ENCODE measurements around the gene LCN10. TPM values are rescaled to one million over a fixed set of nuclear protein-coding genes. Genes with fewer than 3 reads are reported as not detected.
"Not testable (repeated sequence)": the region's sequence is repeated elsewhere in the genome, so short reads cannot be mapped to it uniquely, and the experiment has no call there.

The LCN10 gene
- total RNA-seq, 1 donor from 2014 or later: not detected

DNA sequence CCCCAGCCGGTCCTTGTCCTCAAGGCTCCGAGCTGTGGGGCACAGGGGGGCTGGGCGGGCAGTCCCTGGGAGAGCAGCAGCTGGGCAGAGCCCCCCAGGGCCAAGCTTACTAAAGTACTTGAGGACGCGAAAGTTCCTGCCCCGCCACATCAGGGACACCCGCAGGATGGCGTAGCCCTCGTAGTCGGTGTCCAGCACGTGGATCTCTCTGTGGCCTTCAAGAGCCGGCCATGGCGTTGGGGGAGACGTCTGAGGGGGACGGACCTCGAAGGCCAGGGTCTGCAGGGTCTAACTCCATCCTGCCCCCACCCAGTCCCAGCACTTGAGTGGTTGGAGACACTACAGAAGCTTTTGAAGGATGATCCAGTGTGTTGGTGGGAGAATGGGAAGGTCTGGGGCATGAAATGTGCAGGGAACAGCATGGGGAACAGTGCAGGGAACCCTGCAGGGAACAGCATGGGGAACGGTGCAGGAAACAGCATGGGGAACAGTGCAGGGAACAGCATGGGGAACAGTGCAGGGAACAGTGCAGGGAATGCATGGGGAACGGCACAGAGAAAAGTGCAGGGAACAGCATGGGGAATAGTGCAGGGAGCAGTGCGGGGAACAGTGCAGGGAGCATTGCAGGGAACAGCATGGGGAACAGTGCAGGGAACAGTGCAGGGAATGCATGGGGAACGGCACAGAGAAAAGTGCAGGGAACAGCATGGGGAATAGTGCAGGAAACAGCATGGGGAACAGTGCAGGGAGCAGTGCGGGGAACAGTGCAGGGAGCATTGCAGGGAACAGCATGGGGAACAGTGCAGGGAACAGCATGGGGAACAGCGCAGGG is 12.8 kb upstream of the LCN10 start:
- DNase-seq (ENCODE audit: low read depth): not testable (repeated sequence)

DNA sequence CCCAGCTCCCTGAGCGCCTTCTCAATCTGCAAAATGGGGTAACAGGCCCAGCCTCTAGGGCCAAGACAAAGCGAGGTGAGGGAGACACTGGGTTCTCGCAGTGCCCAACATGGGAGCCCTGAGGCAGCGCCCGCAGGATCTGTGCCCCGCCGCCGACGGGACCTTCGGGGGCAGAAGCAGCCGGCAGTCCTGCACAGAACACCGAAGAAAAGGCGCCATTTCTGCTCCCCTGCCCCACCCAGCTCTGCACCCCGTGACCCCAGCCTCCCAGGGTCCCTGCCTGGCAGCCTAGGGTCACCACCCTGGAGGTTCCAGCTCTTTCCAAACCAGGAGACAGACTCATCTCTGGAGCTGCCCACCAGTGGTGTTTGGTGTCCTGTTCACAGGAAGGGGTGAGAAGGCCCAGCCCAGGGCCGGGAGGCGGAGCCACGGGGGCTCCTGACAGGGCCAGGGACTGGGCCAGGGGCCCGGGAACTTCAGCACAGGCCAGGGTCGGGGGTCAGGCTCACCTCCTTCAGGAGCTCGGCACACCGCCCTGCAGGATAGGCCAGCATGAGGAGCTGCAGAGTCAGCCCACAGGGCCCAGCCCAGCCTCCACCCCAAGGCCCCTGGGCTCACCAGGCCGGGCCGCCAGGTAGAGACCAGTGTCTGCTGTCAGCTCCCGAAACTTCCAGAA is 12.0 kb upstream of the LCN10 start:
- DNase-seq (ENCODE audit: low read depth): no peak

- no peak for DNase-seq (ENCODE audit: low read depth)
Observed at GRCh38 chr9:136754059-136754572, 11.4 kb upstream of the LCN10 start.

GRCh38 chr9:136753371-136754058 is 10.8 kb upstream of the LCN10 start:
- DNase-seq (ENCODE audit: low read depth): no peak

DNA sequence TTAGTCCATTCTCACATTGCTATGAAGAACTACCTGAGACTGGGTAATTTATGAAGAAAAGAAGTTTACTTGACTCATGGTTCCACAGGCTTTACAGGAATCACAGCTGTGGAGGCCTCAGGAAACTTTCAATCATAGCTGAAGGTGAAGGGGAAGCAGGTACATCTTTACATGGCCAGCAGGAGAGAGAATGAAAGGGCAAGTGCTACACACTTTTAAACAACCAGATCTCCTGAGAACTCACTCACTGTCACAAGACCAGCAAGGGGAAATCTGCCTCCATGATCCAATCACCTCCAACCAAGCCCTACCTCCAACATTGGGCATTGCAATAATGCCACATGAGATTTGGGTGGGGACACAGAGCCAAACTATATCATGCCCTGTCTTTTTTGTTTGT is 9.1 kb upstream of the LCN10 start:
- DNase-seq (ENCODE audit: low read depth): no peak

DNA sequence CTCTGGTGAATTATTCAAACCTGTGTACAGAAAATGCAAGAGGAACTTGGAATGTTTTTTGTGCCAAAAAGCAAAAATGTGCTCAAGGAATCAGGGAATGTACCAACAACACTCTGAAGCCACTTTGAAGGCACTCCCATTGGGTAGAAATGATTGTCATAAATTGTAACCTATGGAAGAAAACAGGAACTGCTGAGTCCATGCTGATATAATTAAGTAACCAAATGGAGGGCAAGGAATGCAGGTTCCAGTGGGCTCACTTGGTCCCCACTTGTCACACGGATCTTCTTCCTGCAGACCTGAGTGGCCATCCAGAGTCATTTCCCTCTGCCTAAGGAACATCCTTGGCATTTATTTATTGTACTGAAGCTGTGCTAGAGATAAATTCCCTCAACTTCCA is 8.5 kb upstream of the LCN10 start:
- DNase-seq (ENCODE audit: low read depth): no peak

GRCh38 chr9:136750526-136750925 is 7.8 kb upstream of the LCN10 start:
- DNase-seq (ENCODE audit: low read depth): no peak

- DNase-seq (ENCODE audit: low read depth): no peak
Observed at GRCh38 chr9:136748666-136749611, 6.2 kb upstream of the LCN10 start.

- no peak for DNase-seq (ENCODE audit: low read depth)
Observed at GRCh38 chr9:136748201-136748600, 5.5 kb upstream of the LCN10 start, which contains the start of gene LCN6. LCN6 (minus strand) TSS chr9:136748525; CDS start chr9:136748483, 42 bp downstream.

- no peak for DNase-seq (ENCODE audit: low read depth)
Observed at GRCh38 chr9:136747161-136748060, 4.7 kb upstream of the LCN10 start.

- no peak for DNase-seq (ENCODE audit: low read depth)
Observed at GRCh38 chr9:136746621-136747020, 3.9 kb upstream of the LCN10 start.

DNA sequence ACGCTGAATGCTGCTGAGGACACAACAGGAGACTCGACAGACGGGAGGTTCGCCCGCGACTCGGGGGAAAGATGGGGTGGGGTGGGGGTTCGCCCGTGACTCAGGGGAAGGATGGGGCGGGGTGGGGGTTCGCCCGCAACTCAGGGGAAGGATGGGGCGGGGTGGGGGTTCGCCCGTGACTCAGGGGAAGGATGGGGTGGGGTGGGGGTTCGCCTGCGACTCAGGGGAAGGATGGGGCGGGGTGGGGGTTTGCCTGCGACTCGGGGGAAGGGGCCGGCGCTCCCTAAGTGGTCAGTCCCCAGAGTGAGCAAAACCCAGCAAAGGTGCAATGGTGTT is 3.4 kb upstream of the LCN10 start:
- DNase-seq (ENCODE audit: low read depth): no peak

- no peak for DNase-seq (ENCODE audit: low read depth)
Observed at GRCh38 chr9:136745389-136746154, 2.8 kb upstream of the LCN10 start.

- no peak for DNase-seq (ENCODE audit: low read depth)
Observed at GRCh38 chr9:136744773-136745172, 2.0 kb upstream of the LCN10 start.

- DNase-seq (ENCODE audit: low read depth): no peak
Observed at GRCh38 chr9:136743639-136744211, 985 bp upstream of the LCN10 start.

DNA sequence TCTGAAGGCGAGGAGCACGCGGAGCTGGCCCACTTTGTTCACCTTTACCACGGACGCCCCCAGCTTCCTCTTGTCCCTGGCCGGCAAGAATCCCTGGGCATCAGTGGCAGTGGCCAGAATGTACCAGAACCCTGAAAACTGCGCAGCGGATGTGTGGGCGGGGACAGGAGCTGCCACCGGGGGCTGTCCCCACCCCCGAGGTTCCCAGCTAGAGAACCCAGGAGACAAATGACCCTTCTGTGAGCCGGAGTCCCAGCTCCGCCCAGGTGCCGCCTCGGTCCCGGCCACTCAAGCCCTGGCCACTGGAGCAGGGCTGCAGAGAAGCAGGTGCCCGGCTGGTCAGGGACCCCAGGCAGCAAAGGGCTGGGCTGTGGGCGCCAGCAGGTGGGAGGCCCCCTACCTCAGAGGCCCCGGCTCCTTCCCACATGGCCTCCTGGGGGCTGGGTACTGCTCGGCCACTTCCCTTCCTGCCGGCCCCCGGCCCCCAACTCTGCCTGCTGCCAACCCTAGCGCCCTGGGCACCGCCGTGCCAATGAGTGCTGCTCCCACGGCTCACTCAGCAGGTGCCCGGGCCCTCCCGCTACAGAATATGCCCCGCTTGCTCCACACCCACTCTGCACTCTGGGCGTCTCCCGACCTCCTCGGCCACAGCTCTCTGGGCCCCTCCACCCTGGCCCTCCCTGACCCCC is 713 bp downstream of the LCN10 start:
- no peak for DNase-seq (ENCODE audit: low read depth)

DNA sequence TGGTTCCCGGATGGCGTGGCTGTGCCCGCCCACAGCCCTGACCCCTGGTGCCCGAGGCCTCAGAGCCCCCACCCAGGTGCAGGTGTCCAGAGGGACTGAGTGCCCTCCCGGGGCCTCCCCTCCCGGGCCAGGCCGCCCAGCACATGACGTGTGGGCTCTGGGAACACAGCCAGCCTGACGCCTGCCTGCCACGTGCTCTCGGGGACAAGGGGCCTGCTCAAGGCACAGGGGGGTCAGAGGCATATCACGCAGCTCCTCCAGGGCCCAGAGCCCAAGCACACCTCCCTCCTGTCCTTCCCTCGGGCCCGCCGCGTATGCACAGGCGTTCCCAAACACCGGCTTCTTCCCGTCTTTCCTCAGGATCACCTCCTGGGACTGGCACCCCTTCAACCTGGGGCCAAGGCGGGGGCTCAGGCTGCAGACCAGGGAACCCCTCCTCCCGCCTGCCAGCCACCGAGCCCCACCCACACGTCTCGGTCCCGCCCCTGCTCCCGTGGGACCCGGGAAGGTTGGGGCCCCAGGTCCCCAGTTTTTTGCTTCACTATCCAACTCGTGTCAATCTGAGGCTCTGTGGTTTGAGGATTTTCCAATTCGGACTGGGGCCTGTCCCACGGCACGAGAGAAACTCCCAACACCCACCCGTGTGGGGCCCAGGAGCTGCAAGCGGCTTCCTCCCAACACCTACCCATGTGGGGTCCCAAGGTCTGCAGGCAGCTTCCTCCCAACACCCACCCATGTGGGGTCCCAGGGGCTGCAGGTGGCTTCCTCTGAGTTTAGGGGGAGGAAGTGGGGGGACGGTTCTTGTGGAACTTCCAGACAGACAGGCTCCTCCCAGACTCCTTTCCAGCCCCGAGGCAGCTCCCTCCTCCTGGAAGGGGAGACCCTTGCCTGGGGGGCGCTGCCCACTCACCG is 1.5 kb downstream of the LCN10 start:
- DNase-seq (ENCODE audit: low read depth): no peak

Measured in myocyte (in vitro differentiated cells).